Heart left ventricle (tissue), 16 donors: ENCODE measurements around the gene VAPB. TPM values are rescaled to one million over a fixed set of nuclear protein-coding genes. Genes with fewer than 3 reads are reported as not detected.

Experiments
- ATAC-seq, 4 donors: fragments of 200-7000 bp; cut with Tn5 transposase; one replicate each; pipeline ENCODE4 v1.9.1; 2020 to 2022; ENCODE audit warnings: moderate library complexity in 4 of 4, mild to moderate bottlenecking in 3 of 4, moderate number of reproducible peaks in 1 of 4
- DNase-seq, 5 donors: peaks; one replicate each; pipeline ENCODE4 v3.0.0-alpha.2; 2020
- H3K27ac ChIP-seq, 12 donors: fragments of 200-600 bp; sonication (generic) in 4 of 12; one replicate each; pipeline versions ENCODE4 v1.5.0 to v1.8.0; 2016 to 2022; ENCODE audit warnings: mild to moderate bottlenecking in 2 of 12
- H3K27me3 ChIP-seq, 9 donors: fragments of 200-600 bp; sonication (generic) in 2 of 9; one replicate each; pipeline versions ENCODE4 v1.5.1 to v1.8.0; 2016 to 2022; ENCODE audit warnings: mild to moderate bottlenecking in 3 of 9
- H3K36me3 ChIP-seq, 9 donors: fragments of 200-600 bp; sonication (generic) in 2 of 9; one replicate each; pipeline versions ENCODE4 v1.5.0 to v1.8.0; 2018 to 2022; ENCODE audit warnings: mild to moderate bottlenecking in 2 of 9
- H3K4me1 ChIP-seq, 12 donors: fragments of 200-600 bp; sonication (generic) in 4 of 12; one replicate each; pipeline versions ENCODE4 v1.5.0 to v1.8.0; 2016 to 2022; ENCODE audit warnings: mild to moderate bottlenecking in 3 of 12
- H3K4me3 ChIP-seq, 12 donors: fragments of 200-600 bp; sonication (generic) in 4 of 12; one replicate each; pipeline versions ENCODE4 v1.5.0 to v1.8.0; 2017 to 2022; ENCODE audit warnings: mild to moderate bottlenecking in 9 of 12, moderate library complexity in 4 of 12
- H3K9me3 ChIP-seq, 12 donors: fragments of 200-600 bp; sonication (generic) in 4 of 12; one replicate each; pipeline versions ENCODE4 v1.5.0 to v1.8.0; 2016 to 2022; ENCODE audit warnings: mild to moderate bottlenecking in 1 of 12
- CTCF ChIP-seq, 12 donors: fragments of 200-600 bp; sonication (generic) in 4 of 12; IDR thresholded peaks; one replicate each; pipeline versions ENCODE4 v1.5.0 to v1.8.0; 2018 to 2022; ENCODE audit warnings: antibody characterized with exemption in 12 of 12, mild to moderate bottlenecking in 5 of 12
- POLR2A ChIP-seq, 2 donors: fragments of 450-650 bp; IDR thresholded peaks; one replicate each; pipeline ENCODE4 v1.6.1; 2017; ENCODE audit warnings: antibody characterized with exemption in 2 of 2, mild to moderate bottlenecking in 2 of 2, moderate library complexity in 2 of 2
- WGBS, 4 donors: extraction: QIAGEN DNeasy Blood & Tissue Kit in 2 of 4; methylation state at CpG; one replicate each; pipeline versions ENCODE4 v1.1.5 to v1.1.7; 2013 to 2018; 5-methylcytosine and 5-hydroxymethylcytosine counted together
- intact Hi-C, 10 donors: fragments of 100-400 bp; cut with DNase I; formaldehyde crosslinking; loops; one replicate each; pipeline versions ENCODE4 v1.11.1 to v1.14.2; 2022
- polyA plus RNA-seq, 2 donors: library from polyadenylated mRNA; stranded (reverse); fragments of 200-250 nt; gene quantifications; one replicate each; pipeline ENCODE4 v1.2.3, GENCODE V29; 2013
- total RNA-seq, 9 donors: library from RNA; depleted of rRNA in 2 of 9; stranded (reverse); fragments of >200 nt in 2 of 9; fragmentation: NEBNext Ultra II Directional in 3 of 9; extraction: Animal tissue kit (Norgen Biotek cat#: 25700) in 3 of 9; gene quantifications; one replicate each; pipeline versions ENCODE4 v1.1.0 to v1.2.4, GENCODE V29; 2016 to 2023
- donor health status: ischemic (EF 13 %, LVEDD 7.1; RV severe dilation, severe dysfunction).
- donor health status: healthy with polysubstance abuse.
- donor health status: DM: no; HTN: yes; CAD: no.
- donor health status: DM: no; HTN: no; CAD: no.
- donor health status: ischemic (EF 25% LVEDD 6.9; RV normal size, moderate dysfunction).
- donor health status: ischemic (EF 25% LVEDD 5.7; RV mildly dilated, moderate dysfunction).
- donor health status: healthy.
- donor health status: DM: yes; HTN: yes; CAD: no.
- donor health status: ischemic (EF 35%, LVEDD 5.7; RV mildly dilated, moderate dysfunction).
- donor health status: nonischemic (EF 11% LVEDD 7.7; RV severe dilation, severe dysfunction).
- donor health status: DM: yes; HTN: yes; CAD: no.
- donor health status: PGD.
- donor health status: ischemic (EF 29% LVEDD 5.4; RV normal size, mild dysfunction).
- donor health status: nonischemic (EF 23%, LVEDD 6.1; RV moderate dilation, normal function).

The VAPB gene
- total and polyA plus RNA-seq, 11 donors: 25.7 to 76.1 (median 62.7) TPM

- Histone ChIP-seq H3K27me3 (no peaks in the 10 kb centered on the region), H3K4me1 (no peaks in the 10 kb centered on the region), H3K9me3 (peaks cover 0 to 42% (median 18%) of the 10 kb centered on the region in 12 donors), H3K27ac (no peak overlapping the region), H3K36me3 (no peaks in the 10 kb centered on the region), H3K4me3 (no peak overlapping the region)
- WGBS, 4 donors: 25 to 38% (median 27%) methylated on average over 1 of the region's 1 CpG
- ATAC-seq (no peak), DNase-seq (no peak)
- TF ChIP-seq POLR2A (IDR thresholded peaks at IDR 0.05) (no peak), CTCF (IDR thresholded peaks at IDR 0.05) (no peak)
- intact Hi-C loops: loop anchor here in 1 of 10 donors (10.0 kb wide), 1 partner anchor 139 kb away; no protein-coding TSS in a partner anchor
Observed at GRCh38 chr20:58486207-58486606, 97.2 kb downstream of the VAPB start.

DNA sequence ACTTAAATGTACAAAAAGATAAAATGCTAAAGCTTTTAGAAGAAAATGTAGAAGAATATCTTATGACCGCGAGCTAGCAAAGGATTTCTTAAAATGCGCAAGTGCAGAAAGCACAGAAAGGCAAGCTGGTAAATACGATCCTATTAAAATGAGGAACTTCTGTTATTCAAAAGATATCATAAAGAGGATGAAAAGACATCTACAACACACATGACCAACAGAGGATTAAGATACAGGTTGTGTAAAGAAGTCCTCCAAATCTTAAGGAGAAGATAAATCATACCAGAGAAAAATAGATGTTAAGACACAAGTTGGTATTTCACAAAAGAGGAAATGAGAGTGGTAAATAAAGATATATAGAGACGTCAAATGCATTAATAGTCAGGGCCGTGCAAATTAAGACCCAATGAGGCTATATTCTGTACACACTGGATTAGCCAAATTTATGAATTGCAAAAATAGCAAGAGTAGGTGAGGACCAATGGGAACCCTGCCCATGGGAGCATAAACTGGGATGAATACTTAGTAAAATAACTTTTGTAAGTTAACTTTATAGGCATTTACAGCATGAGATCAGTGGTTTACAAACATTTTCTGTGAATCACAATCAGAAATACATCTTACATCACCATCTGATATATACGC lies 103.2 kb downstream of the VAPB start:
- no peak overlapping the region for H3K4me3 ChIP-seq
- peaks cover 0 to 23% (median under 1%) of the 10 kb centered on the region in 12 donors for H3K9me3 ChIP-seq
- DNase-seq: no peak
- ATAC-seq: no peak
- 86 to 88% (median 87%) methylated on average over 7 of the region's 7 CpGs for WGBS, 4 donors
- H3K36me3 ChIP-seq: no peaks in the 10 kb centered on the region
- no peak overlapping the region for H3K27ac ChIP-seq
- intact Hi-C loops: no loop called here
- TF ChIP-seq POLR2A (IDR thresholded peaks at IDR 0.05) (no peak), CTCF (IDR thresholded peaks at IDR 0.05) (no peak)
- H3K4me1 ChIP-seq: no peaks in the 10 kb centered on the region
- no peaks in the 10 kb centered on the region for H3K27me3 ChIP-seq

DNA sequence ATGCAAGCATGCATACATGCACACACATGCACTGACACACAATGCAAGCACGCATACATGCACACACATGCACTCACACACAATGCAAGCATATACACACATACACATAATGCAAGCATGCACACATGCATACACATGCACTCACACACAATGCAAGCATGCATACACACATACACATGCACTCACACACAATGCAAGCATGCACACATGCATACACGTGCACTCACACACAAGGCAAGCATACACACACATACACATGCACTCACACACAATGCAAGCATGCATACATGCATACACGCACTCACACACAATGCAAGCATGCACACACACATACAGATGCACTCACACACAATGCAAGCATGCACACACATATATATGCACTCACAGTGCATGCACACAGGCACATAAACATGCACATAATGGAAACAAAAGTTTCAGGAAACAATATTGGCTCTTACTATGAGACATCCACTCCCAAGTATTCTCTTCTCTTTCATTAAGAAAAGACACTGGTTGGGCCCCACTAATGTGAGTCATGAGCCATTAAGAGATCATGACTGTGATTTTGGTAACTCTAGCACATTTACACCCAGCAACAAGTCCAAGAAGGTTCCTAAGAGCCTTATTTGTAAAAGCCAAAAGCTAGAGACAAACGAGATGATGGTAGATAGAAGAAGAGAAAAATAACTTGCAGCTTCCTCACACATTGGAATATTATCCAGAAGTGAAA lies 103.9 kb downstream of the VAPB start:
- DNase-seq (no peak), ATAC-seq (no peak)
- no peak for TF ChIP-seq CTCF (IDR thresholded peaks at IDR 0.05)
- no peak for TF ChIP-seq POLR2A (IDR thresholded peaks at IDR 0.05)
- Histone ChIP-seq H3K4me3 (no peak overlapping the region), H3K27ac (no peak overlapping the region), H3K27me3 (no peaks in the 10 kb centered on the region), H3K9me3 (peaks cover 0 to 16% (median 0%) of the 10 kb centered on the region in 12 donors), H3K36me3 (no peaks in the 10 kb centered on the region), H3K4me1 (no peaks in the 10 kb centered on the region)
- WGBS, 4 donors: 77 to 86% (median 82%) methylated on average over 4 of the region's 4 CpGs
- intact Hi-C loops: no loop called here

- WGBS, 4 donors: 89 to 93% (median 91%) methylated on average over 13 of the region's 13 CpGs
Observed at GRCh38 chr20:58494923-58495622, 106.0 kb downstream of the VAPB start.

More at GRCh38 chr20:58494923-58495622, 106.0 kb downstream of the VAPB start:
- TF ChIP-seq CTCF (IDR thresholded peaks at IDR 0.05): no peak
- TF ChIP-seq POLR2A (IDR thresholded peaks at IDR 0.05): no peak
- ATAC-seq (no peak), DNase-seq (no peak)
- Histone ChIP-seq H3K4me3 (no peak overlapping the region), H3K27ac (no peak overlapping the region), H3K9me3 (peaks cover 0 to 4% (median 0%) of the 10 kb centered on the region in 12 donors), H3K27me3 (no peaks in the 10 kb centered on the region), H3K36me3 (no peaks in the 10 kb centered on the region), H3K4me1 (no peaks in the 10 kb centered on the region)
- intact Hi-C loops: no loop called here
